Fibroblast of mammary gland (primary cell): ENCODE measurements around the gene RHCG.

ENCODE experiments used
- DNase-seq: peaks from one replicate; pipeline ENCODE4 v3.0.0-alpha.2; 2010; ENCODE audit warnings: low read depth
- H3K4me3 ChIP-seq: 2 replicates; pipeline ENCODE4 v1.5.1; 2011; ENCODE audit warnings: low read depth, mild to moderate bottlenecking, low read length, moderate library complexity; ENCODE audit not compliant: control insufficient read depth
- CTCF ChIP-seq: conservative IDR thresholded peaks from 2 replicates; pipeline ENCODE4 v1.5.1; 2011; ENCODE audit warnings: low read depth, low read length, inconsistent platforms; ENCODE audit not compliant: control insufficient read depth, insufficient read depth

RHCG gene

GRCh38 chr15:89495638-89496145 is 691 bp downstream of the RHCG start:
- H3K4me3 ChIP-seq = no peak overlapping the region
- TF ChIP-seq CTCF = no peak
- DNase-seq = no peak

GRCh38 chr15:89494941-89495637 is 1.3 kb downstream of the RHCG start:
- TF ChIP-seq CTCF = peak; percentile 51
- peak; percentile 32 for DNase-seq

GRCh38 chr15:89494031-89494430 is 2.4 kb downstream of the RHCG start:
- no peak for DNase-seq
- H3K4me3 ChIP-seq = no peak overlapping the region
- TF ChIP-seq CTCF = no peak

More at GRCh38 chr15:89494941-89495637, 1.3 kb downstream of the RHCG start:
- H3K4me3 ChIP-seq = no peak overlapping the region

- no peak for TF ChIP-seq CTCF
- no peak overlapping the region for H3K4me3 ChIP-seq
- no peak for DNase-seq
These were observed 3.3 kb downstream of the RHCG start for GRCh38 chr15:89492934-89493631.

GRCh38 chr15:89492111-89492641 is 4.2 kb downstream of the RHCG start:
- peak; percentile 34 for TF ChIP-seq CTCF
- DNase-seq = no peak
- H3K4me3 ChIP-seq = no peak overlapping the region

- no peak overlapping the region for H3K4me3 ChIP-seq
- TF ChIP-seq CTCF = no peak
- DNase-seq = no peak
These were observed 5.5 kb downstream of the RHCG start for GRCh38 chr15:89490814-89491315.
